ENCODE measurements around the gene GRM7. TPM values are rescaled to one million over a fixed set of nuclear protein-coding genes. Genes with fewer than 3 reads are reported as not detected.

The GRM7 gene
- total and polyA plus RNA-seq, 4 donors: 0.08 to 0.33 TPM; not detected in 2

GRCh38 chr3:7696320-7696719 lies 835.4 kb downstream of the GRM7 start:
- no peak overlapping the region for H3K9ac ChIP-seq (ENCODE audit: low read depth in 1 of 2, low read length in 2 of 2)
- H3K27me3 ChIP-seq (ENCODE audit: control insufficient read depth in 4 of 4, insufficient read depth in 4 of 4, low read length in 3 of 4): no peaks in the 10 kb centered on the region
- no peaks in the 10 kb centered on the region for H3K9me3 ChIP-seq (ENCODE audit: control insufficient read depth in 4 of 4, low read length in 3 of 4)
- 89% methylated on average over 2 of the region's 2 CpGs for WGBS
- no peaks in the 10 kb centered on the region for H3K4me1 ChIP-seq (ENCODE audit: control insufficient read depth in 4 of 4, insufficient read depth in 4 of 4, low read length in 3 of 4)
- TF ChIP-seq NR2F2 (IDR thresholded peaks at IDR 0.05): no peak
- no peak for TF ChIP-seq ZBTB33 (IDR thresholded peaks at IDR 0.05)
- TF ChIP-seq SP1 (IDR thresholded peaks at IDR 0.05): no peak
- TF ChIP-seq FOXA2 (IDR thresholded peaks at IDR 0.05): no peak
- no peak for TF ChIP-seq REST (IDR thresholded peaks at IDR 0.05)
- no peak for TF ChIP-seq JUND (IDR thresholded peaks at IDR 0.05)
- TF ChIP-seq YY1 (IDR thresholded peaks at IDR 0.05): no peak
- no peak for TF ChIP-seq HNF4G (IDR thresholded peaks at IDR 0.05)
- no peak for TF ChIP-seq HNF4A (conservative IDR thresholded peaks at IDR 0.05)
- TF ChIP-seq RXRA (IDR thresholded peaks at IDR 0.05): no peak
- no peak for TF ChIP-seq GABPA (IDR thresholded peaks at IDR 0.05 in 1 of 2, conservative IDR thresholded peaks at IDR 0.05 in 1 of 2)
- H3K4me3 ChIP-seq (ENCODE audit: low read depth in 1 of 3, low read length in 3 of 3): no peak overlapping the region
- DNase-seq (ENCODE audit: low spot score): no peak
- no peak overlapping the region for H3K27ac ChIP-seq (ENCODE audit: low read depth in 1 of 2, low read length in 2 of 2)
- H3K36me3 ChIP-seq (ENCODE audit: control insufficient read depth in 4 of 4, insufficient read depth in 3 of 4, low read depth in 1 of 4, low read length in 3 of 4): no peaks in the 10 kb centered on the region

- no peaks in the 10 kb centered on the region for H3K9me3 ChIP-seq (ENCODE audit: control insufficient read depth in 4 of 4, low read length in 3 of 4)
- TF ChIP-seq CTCF (IDR thresholded peaks at IDR 0.05; ENCODE audit: low read depth, low read length, missing input control) (no peak), FOXA1 (IDR thresholded peaks at IDR 0.05) (no peak), NR2F2 (IDR thresholded peaks at IDR 0.05) (no peak), ATF3 (IDR thresholded peaks at IDR 0.05) (no peak), JUND (IDR thresholded peaks at IDR 0.05) (no peak), TAF1 (conservative IDR thresholded peaks at IDR 0.05) (no peak), MAX (IDR thresholded peaks at IDR 0.05) (no peak), ZBTB33 (IDR thresholded peaks at IDR 0.05) (no peak), REST (IDR thresholded peaks at IDR 0.05) (no peak), FOXA2 (IDR thresholded peaks at IDR 0.05) (no peak), SP1 (IDR thresholded peaks at IDR 0.05) (no peak), HNF4A (conservative IDR thresholded peaks at IDR 0.05) (no peak)
- no peaks in the 10 kb centered on the region for H3K27me3 ChIP-seq (ENCODE audit: control insufficient read depth in 4 of 4, insufficient read depth in 4 of 4, low read length in 3 of 4)
- H3K4me1 ChIP-seq (ENCODE audit: control insufficient read depth in 4 of 4, insufficient read depth in 4 of 4, low read length in 3 of 4): no peaks in the 10 kb centered on the region
- H3K4me3 ChIP-seq (ENCODE audit: low read depth in 1 of 3, low read length in 3 of 3): no peak overlapping the region
- no peaks in the 10 kb centered on the region for H3K36me3 ChIP-seq (ENCODE audit: control insufficient read depth in 4 of 4, insufficient read depth in 3 of 4, low read depth in 1 of 4, low read length in 3 of 4)
- H3K27ac ChIP-seq (ENCODE audit: low read depth in 1 of 2, low read length in 2 of 2): no peak overlapping the region
- DNase-seq (ENCODE audit: low spot score): no peak
- 80% methylated on average over 4 of the region's 4 CpGs for WGBS
- no peak overlapping the region for H3K9ac ChIP-seq (ENCODE audit: low read depth in 1 of 2, low read length in 2 of 2)
Measured at GRCh38 chr3:7697548-7697947, 836.6 kb downstream of the GRM7 start.

Measured in liver (tissue), 9 donors.